22Rv1 (cell line): ENCODE measurements around the gene CADM3.
A peak's percentile ranks its signal among the peaks of the same experiment; 100 is the strongest.

Experiments used
- H3K27ac ChIP-seq: fragments of 450-650 bp; 2 replicates; pipeline ENCODE4 v1.5.1; 2017
- CTCF ChIP-seq: fragments of 450-650 bp; IDR thresholded peaks from 2 replicates; pipeline ENCODE4 v1.5.1; 2017; ENCODE audit warnings: mild to moderate bottlenecking
- ZFX ChIP-seq: fragments of 450-650 bp; IDR thresholded peaks from 2 replicates; pipeline ENCODE4 v1.6.1; 2017; ENCODE audit warnings: antibody characterized with exemption, borderline replicate concordance

The CADM3 gene

GRCh38 chr1:159239551-159240220 lies 68.3 kb downstream of the CADM3 start:
- TF ChIP-seq ZFX = no peak
- no peak for TF ChIP-seq CTCF
- no peak overlapping the region for H3K27ac ChIP-seq

- TF ChIP-seq CTCF (no peak), ZFX (no peak)
- H3K27ac ChIP-seq = no peak overlapping the region
These were observed 75.9 kb downstream of the CADM3 start for GRCh38 chr1:159247266-159247665.

GRCh38 chr1:159248311-159248710 lies 76.9 kb downstream of the CADM3 start:
- TF ChIP-seq CTCF (no peak), ZFX (no peak)
- no peak overlapping the region for H3K27ac ChIP-seq

DNA sequence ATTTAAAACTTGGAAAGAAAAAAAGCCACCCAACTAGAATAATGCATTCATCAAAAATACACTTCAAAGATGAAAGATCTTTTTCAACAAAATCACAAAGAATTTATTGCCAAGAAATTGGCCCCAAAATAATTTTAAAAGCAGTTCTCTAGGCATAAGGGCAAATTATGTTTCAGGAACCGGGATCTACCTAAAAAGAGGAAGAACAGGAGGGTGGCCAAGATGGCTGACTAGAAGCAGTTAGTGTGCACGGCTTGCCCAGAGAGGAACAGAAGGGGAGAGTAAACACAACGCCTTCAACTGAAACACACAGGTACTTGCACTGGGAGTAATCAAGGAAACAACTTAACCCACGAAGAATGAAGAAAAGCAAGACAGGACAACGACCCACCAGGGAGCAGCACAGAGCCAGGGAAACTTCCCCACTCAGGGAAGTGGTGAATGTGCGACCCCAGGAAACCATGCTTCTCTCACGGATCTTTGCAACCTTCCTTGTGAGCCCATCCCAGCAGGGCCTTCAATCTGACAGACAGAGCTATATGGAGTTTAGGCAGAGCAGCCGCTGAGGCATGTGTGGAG lies 79.3 kb downstream of the CADM3 start:
- no peak overlapping the region for H3K27ac ChIP-seq
- TF ChIP-seq ZFX (no peak), CTCF (0 out of 2 replicates have a peak, but pooled peaks have one; percentile 10)
